Activated T-helper 1 cell treated with anti-CD3 and anti-CD28 coated beads, Interleukin-2, amount 50 U/mL, for 16 hours (primary cell): ENCODE results near the gene PLCB1.
"Not testable (repeated sequence)": the region's sequence is repeated elsewhere in the genome, so short reads cannot be mapped to it uniquely, and the experiment has no call there.

ENCODE experiments used
- DNase-seq, 2 donors: peaks; one replicate each; pipeline ENCODE4 v3.0.0-alpha.2; 2020; ENCODE audit warnings: low read depth in 1 of 2, low spot score in 1 of 2

The PLCB1 gene

GRCh38 chr20:8131598-8132483 lies at the start of gene PLCB1:
Gene PLCB1, plus strand, starts transcription at chr20:8132266. Its CDS starts 386 bp downstream, at chr20:8132652.
- peak; percentile 62 to 68 for DNase-seq

DNA sequence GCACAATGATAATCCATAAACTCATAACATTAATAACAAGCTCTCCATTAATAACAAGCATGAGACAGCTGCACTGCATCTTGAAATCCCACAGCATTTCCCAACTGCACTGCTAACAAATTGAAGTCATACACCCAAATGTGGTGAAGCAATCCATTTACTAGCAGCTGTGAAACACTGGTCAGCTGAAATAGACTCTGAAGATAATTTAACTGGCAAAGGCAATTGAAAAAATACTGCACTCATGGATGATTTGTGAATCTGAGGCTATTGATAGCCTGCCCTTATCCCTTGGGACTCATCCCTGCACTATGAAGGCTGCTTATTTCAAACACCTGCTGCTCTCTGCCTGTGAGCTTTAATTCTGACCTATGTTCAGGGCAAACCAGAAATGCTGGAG lies 49.1 kb upstream of the PLCB1 start:
- no peak for DNase-seq

- DNase-seq = no peak
These were observed 42.4 kb upstream of the PLCB1 start for GRCh38 chr20:8089668-8090067.

DNA sequence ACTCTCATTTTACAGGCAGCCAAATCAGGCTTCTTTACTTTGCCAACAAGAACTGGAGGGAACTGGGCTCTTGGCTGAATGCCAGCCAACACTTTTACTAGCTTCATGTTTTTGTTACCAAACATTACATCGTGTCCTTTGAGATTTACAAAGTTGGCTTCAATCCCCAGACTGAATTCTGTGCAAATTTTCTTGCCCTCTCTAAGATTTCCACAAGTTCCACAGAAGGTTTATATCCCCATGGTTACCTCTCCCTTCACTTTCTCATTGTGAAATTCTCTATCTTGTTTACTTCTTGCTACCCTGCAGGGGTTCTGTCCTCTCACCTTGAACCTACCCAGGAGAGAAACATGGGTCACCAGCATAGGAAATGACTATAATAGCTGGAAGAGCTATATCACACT lies 37.6 kb upstream of the PLCB1 start:
- DNase-seq = no peak

DNA sequence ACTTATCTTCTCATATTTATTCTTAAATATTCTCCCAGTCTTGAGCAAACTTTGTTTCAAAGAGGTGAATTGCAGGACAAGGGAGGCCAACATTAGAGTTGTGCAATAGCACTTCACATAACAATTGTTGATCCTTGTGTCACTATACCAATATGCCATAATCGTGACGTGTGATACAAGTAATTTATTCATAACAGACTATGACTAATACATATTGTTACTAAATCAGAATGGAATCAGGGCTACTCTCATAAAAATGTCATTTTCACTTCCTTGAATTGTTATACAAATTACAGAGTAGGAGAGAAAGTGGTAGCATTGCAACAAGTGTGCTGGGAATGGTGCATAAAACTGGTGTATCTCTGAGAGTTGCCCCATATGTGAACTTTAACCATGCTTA lies 37.2 kb upstream of the PLCB1 start:
- no peak for DNase-seq

DNA sequence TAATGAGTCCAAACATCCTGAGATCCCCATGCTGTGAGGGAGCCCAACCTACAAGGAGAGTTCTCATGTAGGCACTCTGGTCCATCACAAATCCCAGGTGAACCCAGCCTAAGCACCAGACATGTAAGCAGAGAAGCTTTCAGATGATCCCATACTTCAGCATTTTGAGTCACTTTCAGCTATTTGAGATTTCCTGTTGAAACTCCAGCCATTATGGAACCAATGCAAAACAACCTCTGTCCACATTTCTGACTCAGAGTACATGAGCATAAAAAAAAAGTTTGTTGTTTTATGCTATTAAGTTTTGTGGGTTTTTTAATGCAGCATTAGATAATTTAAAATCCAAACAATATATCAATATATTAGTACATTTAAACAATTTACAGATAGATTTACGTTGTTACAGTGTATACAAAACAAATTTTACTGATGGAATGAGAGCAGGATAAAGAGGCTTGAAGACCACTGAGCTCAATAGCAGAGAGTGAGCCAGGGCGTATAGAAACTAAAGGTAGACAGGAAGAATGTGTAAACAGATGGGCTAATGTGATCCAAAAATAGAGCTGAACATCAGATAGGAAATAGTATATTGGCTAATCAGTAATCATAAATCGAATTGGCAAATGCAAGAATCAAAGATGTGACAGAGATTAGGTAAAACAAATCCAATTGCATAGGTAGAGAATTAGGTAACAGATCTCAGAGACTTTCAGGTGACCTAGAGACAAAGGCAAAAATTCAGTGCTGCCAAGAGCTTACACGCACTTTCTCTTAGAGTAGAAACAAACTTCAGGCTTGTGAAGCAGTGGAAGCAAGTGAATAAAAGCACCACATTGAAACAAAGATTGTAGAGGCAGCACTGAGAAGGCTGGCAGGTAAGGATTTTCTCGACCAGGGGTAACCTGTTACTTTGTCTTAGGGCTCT lies 36.2 kb upstream of the PLCB1 start:
- DNase-seq = no peak

GRCh38 chr20:8097307-8097706 lies 34.8 kb upstream of the PLCB1 start:
- no peak for DNase-seq

DNA sequence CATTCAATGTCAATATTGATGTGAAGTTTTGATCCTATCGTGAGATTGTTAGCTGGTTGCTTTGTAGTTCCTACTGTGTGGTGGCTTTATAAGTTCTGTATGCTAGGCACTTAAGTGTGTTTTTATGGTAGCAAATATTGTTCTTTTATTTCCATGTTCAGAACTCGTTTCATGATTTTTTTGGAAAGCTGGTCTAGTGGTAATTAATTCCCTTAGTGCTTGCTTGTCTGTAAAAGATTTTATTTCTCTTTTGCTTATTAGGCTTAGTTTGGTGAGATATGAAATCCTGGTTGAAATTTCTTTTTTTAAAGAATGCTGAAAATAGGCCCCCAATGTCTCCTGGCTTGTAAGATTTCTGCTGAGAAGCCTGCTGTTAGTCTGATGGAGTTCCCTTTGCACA lies 27.8 kb upstream of the PLCB1 start:
- no peak for DNase-seq

- DNase-seq = not testable (repeated sequence)
These were observed 17.5 kb upstream of the PLCB1 start for GRCh38 chr20:8114612-8115011.

DNA sequence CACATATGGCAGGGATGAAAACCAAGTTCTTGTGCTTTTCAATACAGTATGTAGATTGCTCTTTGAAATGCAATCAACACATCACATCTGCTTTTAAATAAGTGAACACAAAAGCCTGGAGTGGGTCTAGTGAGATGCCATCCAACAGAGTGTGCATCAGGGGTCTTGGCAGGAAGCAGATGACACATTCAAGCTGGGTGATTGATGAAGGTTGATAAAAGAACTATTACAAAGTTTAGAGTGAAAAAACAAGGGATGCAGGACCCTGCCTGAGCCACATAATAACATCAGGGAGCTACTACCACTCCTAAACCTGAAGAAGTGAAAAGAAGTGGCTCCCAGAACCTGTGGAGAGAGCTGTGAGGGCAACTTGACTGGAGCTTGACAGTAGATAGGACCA lies 16.6 kb upstream of the PLCB1 start:
- no peak for DNase-seq

GRCh38 chr20:8116067-8116811 lies 15.8 kb upstream of the PLCB1 start:
- no peak for DNase-seq

GRCh38 chr20:8117636-8118035 lies 14.4 kb upstream of the PLCB1 start:
- no peak for DNase-seq

DNA sequence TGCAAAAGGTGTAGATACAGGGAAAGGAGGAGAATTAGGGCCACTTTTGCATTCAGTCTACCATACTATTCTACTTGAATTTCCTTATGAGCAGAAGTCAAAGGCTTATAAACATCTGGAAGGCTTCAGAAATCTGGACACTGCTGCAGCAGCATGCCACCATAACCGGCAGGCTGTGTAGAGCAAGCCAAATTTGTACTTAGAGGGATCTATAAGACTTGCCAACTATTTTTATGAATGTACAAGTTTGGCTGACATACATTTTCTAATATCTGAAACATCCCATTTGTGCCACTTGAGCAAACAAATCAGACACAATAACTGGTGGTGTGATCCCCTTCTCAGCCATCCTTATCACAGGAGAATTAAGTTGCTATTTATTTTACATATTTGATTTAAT lies 14.0 kb upstream of the PLCB1 start:
- no peak for DNase-seq

GRCh38 chr20:8118760-8119159 lies 13.3 kb upstream of the PLCB1 start:
- DNase-seq = no peak

DNA sequence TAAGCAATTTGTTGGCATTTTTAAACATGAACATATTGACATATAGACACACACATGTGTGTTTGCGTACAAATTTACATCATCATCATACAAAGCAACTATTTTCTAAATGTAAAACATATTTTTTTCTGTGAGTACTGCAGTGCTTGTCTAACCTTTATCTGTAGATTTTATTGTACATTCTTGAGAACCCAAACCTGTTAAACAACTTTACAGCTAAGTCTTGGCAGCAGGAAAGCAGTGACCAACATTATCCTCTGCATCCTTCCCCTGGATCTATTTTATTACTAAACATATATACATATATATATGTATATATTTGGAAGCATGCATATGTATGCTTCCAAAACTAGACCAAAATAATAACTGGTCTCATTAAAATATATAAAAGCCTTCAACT lies 10.4 kb upstream of the PLCB1 start:
- no peak for DNase-seq

- DNase-seq = no peak
These were observed 7.4 kb upstream of the PLCB1 start for GRCh38 chr20:8124639-8125038.

DNA sequence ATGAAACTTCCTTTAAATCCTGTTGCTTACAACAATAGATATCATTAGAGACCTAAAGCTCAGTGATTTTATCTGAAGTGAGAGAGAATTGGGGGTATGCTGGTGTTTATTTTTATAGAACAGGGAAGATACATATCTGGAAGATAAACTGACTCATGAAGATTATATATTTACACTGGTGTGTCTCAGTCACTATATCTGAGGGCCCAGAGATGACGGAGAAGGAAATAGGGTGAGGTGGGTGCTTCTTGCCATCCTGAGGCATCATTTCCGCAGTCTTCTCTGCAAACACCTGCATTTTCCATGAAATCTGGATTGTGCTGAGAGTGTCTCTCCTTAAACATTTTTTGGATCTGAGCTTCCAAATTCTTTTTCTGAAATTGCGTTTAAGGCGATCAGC lies 5.9 kb upstream of the PLCB1 start:
- no peak for DNase-seq

DNA sequence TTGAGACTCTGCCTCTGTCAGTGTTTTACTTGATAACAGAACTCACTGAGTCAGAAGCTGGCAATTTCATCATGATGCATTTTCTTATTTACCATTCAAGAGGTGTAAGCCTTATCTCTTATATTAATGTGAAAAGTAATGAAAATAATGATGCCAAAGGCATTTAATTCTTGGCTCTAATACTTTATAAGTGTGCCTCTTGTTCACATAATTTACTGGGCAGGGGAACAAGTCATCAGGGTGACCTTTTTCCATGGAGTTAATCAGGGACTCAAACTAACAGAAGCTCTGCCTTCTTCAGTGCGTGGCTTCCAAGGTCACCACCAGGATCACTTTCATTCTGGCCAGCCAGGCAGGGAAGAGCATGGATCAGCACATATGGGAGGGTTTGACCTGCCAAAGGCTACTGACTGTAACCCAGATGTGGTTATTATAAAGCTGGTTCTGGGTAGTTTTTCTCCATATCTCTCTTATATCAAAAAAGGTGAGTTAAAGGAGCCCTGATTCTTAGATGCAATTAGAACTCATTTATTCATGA lies 5.2 kb upstream of the PLCB1 start:
- DNase-seq = no peak

- DNase-seq = no peak
These were observed 4.4 kb upstream of the PLCB1 start for GRCh38 chr20:8127553-8128255.

- DNase-seq = no peak
These were observed 3.6 kb upstream of the PLCB1 start for GRCh38 chr20:8128291-8129060.
